ENCODE results near the gene TEAD1. TPM values are rescaled to one million over a fixed set of nuclear protein-coding genes. Genes with fewer than 3 reads are reported as not detected.

Gene TEAD1
- total RNA-seq: 100 to 1,000 TPM in 2 of 4 donors, 10 to 100 TPM in 2; 46.1 to 175 (median 126) TPM

DNA sequence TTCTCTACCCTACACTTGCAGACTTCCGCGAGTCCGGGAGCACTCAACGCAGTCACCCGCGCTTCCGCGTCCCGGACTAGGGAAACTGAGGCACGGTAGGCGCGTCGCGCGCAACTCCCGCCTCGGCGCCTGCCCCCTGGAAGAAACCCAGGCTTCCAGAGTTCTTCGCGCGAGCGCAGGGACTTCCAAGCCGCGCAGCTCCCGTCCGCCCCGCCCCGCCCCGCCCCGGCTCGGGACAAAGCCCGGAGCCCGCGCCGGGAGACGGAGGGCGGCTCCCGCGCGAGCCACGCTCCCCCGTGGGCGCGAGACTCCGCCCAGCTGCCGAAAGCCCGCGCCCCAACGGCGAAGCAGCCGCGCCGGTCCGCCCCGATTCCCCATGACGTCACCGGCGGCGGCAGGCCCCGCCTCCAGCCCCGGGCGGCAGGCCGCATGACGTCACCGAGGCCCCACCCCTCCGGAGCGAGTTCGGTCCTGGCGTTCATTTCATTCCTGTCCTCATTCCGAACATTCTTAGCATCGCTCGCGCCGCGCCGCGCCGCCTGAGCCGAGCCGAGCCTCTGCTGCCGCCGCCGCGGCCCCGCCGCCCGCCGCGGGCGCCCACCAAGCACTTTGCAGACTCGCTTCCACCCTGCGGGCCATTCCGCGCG is at the start of gene TEAD1:
Gene TEAD1 (plus strand): TSS at position 498 of the 647 bp plus-strand sequence.
- no peaks in the 10 kb centered on the region for H3K27me3 ChIP-seq

DNA sequence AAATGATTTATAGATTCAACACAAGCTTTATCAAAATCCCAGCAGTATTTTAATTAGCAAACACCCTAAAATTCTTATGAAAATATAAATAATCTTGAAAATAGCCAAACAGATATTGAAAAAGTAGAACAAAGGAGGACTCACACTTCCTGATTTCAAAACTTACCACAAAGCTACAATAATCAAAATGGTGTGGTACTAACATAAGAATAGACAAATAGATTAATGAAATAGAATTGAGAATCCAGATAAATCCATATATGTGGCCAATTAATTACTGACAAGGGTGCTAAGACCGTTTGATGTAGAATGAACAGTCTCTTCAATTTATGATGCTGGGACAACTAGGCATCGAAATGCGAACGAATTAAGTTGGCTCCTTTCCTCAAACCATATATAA is 49.6 kb upstream of the TEAD1 start:
- Histone ChIP-seq H3K36me3 (no peaks in the 10 kb centered on the region), H3K27me3 (no peaks in the 10 kb centered on the region), H3K27ac (no peak overlapping the region), H3K4me3 (no peak overlapping the region), H3K9me3 (no peaks in the 10 kb centered on the region), H3K4me1 (no peaks in the 10 kb centered on the region)
- intact Hi-C loops (cut with DNase I; ENCODE audit: low total_unique reads): no loop called here
- in situ Hi-C loops (cut with MboI; ENCODE audit: low sequenced_read_pairs in 4 of 4): no loop called here
- ATAC-seq: no peak
- no peak for DNase-seq
- TF ChIP-seq, protein P1, sequence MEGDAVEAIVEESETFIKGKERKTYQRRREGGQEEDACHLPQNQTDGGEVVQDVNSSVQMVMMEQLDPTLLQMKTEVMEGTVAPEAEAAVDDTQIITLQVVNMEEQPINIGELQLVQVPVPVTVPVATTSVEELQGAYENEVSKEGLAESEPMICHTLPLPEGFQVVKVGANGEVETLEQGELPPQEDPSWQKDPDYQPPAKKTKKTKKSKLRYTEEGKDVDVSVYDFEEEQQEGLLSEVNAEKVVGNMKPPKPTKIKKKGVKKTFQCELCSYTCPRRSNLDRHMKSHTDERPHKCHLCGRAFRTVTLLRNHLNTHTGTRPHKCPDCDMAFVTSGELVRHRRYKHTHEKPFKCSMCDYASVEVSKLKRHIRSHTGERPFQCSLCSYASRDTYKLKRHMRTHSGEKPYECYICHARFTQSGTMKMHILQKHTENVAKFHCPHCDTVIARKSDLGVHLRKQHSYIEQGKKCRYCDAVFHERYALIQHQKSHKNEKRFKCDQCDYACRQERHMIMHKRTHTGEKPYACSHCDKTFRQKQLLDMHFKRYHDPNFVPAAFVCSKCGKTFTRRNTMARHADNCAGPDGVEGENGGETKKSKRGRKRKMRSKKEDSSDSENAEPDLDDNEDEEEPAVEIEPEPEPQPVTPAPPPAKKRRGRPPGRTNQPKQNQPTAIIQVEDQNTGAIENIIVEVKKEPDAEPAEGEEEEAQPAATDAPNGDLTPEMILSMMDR (IDR thresholded peaks at IDR 0.05 in 4 of 5, conservative IDR thresholded peaks at IDR 0.05 in 1 of 5): no peak
- no peak for TF ChIP-seq POLR2A (IDR thresholded peaks at IDR 0.05)

More for the DNA sequence above, at the start of gene TEAD1:
- H3K27ac ChIP-seq: peak within 1 kb of the TSS; percentile 88 to 96 (median 93)
- H3K4me3 ChIP-seq: peak within 1 kb of the TSS; percentile 68 to 85 (median 72)
- intact Hi-C loops (cut with DNase I; ENCODE audit: low total_unique reads): loop anchor here (1.0 to 10.0 kb wide), 5 partner anchors 71 to 661 kb away; partner anchors contain the start of gene BMAL1
- H3K36me3 ChIP-seq: no peaks in the 10 kb centered on the region
- ATAC-seq (peak; percentile 81 to 82), DNase-seq (peak; percentile 92 to 94)
- H3K4me1 ChIP-seq: peaks cover 31% of the 10 kb centered on the region in 2 donors
- in situ Hi-C loops (cut with MboI; ENCODE audit: low sequenced_read_pairs in 4 of 4): loop anchor here in 1 of 4 donors (10.0 kb wide), 1 partner anchor 141 kb away; no protein-coding TSS in a partner anchor
- TF ChIP-seq, protein P1 (IDR thresholded peaks at IDR 0.05 in 4 of 5, conservative IDR thresholded peaks at IDR 0.05 in 1 of 5): peak in 4 of 5 experiments; percentile 6 to 16 (median 14)
- TF ChIP-seq POLR2A (IDR thresholded peaks at IDR 0.05): peak; percentile 73 to 88
- H3K9me3 ChIP-seq: no peaks in the 10 kb centered on the region

DNA sequence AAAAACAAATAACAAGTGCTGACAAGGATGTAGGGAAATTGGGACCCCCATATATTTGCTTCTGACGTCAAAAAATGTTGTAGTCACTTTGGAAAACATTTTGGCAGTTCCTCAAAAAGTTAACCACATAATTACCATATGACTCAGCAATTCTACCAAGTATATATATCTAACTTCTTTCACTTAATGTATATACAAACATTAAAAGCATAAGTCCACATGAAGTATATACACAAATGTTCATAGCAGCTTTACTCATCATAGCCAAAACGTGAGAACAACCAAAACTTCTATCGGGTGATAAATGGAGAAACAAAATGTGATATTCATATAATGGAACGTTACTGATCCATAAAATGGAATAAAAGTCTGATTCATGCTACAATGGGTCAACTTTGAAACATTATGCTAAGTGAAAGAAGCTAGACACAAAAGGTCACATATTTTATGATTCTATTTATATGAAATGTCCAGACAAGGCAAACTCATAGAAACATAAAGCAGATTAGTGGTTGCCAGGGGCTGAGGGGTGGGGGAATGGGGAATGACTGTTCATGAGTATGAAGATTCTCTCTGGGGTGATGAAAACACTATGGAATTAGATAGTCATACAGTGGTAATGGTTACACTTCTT is 48.7 kb upstream of the TEAD1 start:
- H3K27me3 ChIP-seq: no peaks in the 10 kb centered on the region
- no peak for TF ChIP-seq POLR2A (IDR thresholded peaks at IDR 0.05)
- TF ChIP-seq, protein P1 (IDR thresholded peaks at IDR 0.05 in 4 of 5, conservative IDR thresholded peaks at IDR 0.05 in 1 of 5): no peak
- ATAC-seq: no peak
- no peak for DNase-seq
- in situ Hi-C loops (cut with MboI; ENCODE audit: low sequenced_read_pairs in 4 of 4): loop anchor here in 1 of 4 donors (25.0 kb wide), 1 partner anchor 537 kb away; no protein-coding TSS in a partner anchor
- H3K4me1 ChIP-seq: no peaks in the 10 kb centered on the region
- H3K36me3 ChIP-seq: no peaks in the 10 kb centered on the region
- H3K27ac ChIP-seq: no peak overlapping the region
- H3K9me3 ChIP-seq: no peaks in the 10 kb centered on the region
- H3K4me3 ChIP-seq: no peak overlapping the region
- intact Hi-C loops (cut with DNase I; ENCODE audit: low total_unique reads): no loop called here

DNA sequence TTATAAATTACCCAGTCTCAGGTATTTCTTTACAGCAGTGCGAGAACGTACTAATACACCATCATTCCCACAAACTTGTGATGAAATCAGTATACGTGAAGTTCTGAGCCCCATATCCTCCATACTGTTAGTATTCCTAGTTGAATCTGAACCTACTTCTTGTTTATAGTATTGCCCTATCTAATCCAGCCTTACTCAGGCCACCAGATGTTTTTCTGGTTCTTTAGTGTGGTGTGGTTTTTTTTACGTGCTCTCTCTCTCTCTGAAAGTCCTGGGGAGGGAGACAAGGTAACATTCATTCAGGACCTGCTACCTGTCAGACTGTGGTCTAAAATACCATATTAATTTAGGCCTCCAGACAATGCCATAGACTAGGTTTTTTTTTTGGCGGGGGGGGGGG is 47.6 kb upstream of the TEAD1 start:
- no peak for TF ChIP-seq POLR2A (IDR thresholded peaks at IDR 0.05)
- TF ChIP-seq, protein P1 (IDR thresholded peaks at IDR 0.05 in 4 of 5, conservative IDR thresholded peaks at IDR 0.05 in 1 of 5): no peak
- intact Hi-C loops (cut with DNase I; ENCODE audit: low total_unique reads): no loop called here

More for the DNA sequence above, 47.6 kb upstream of the TEAD1 start:
- Histone ChIP-seq H3K4me3 (no peak overlapping the region), H3K36me3 (no peaks in the 10 kb centered on the region), H3K4me1 (no peaks in the 10 kb centered on the region), H3K27me3 (no peaks in the 10 kb centered on the region), H3K27ac (no peak overlapping the region), H3K9me3 (no peaks in the 10 kb centered on the region)
- ATAC-seq: no peak
- in situ Hi-C loops (cut with MboI; ENCODE audit: low sequenced_read_pairs in 4 of 4): loop anchor here in 1 of 4 donors (25.0 kb wide), 1 partner anchor 536 kb away; no protein-coding TSS in a partner anchor
- DNase-seq: no peak

All from gastrocnemius medialis (tissue), 4 donors.